ENCODE data around the gene CPE.

CPE gene

DNA sequence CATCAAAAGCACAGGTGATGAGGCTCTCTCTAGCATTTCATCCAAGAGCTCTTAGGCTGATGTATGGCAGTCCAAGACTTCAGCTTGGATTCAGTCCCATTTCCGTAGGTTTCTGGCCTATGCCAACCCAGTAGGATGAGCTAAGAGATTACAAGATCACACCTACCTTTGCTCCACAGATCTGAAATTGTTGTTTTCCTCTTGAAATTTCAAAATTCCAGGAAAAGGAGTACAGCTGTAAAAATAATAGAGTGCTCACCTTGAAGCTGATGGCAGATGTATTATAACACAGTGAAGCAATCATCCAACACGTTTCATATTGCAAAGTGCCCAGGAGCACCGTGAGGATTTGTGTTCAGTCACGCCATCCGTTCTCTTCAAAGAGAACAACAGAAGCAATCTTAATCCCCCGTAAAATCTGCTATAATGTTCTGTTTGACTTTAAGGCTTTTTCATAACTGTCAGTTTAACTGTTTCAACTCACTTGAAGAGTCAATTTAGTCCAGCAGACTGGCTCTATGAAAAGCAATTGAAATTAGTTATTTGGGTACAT is 137.5 kb downstream of the CPE start:
- no peak for DNase-seq

DNA sequence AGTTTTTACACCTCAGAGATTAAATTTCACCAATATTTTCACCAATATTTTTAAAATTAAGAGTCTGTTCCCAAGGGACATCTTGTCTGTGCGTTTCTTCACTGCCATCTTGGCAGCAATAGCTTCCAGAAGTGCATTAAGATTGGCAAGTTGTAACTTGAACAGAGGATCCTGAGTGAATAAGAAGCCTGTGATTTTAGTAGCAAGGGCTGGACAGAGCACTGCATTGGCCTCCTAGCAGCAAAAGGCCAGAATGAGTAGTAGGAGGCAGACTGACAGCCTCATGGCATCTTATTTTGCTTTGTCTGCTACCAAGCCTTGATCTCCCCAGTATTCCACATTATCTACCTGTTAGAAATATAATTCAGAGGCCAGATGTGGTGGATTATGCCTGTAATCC is 138.4 kb downstream of the CPE start:
- DNase-seq, result no peak

DNA sequence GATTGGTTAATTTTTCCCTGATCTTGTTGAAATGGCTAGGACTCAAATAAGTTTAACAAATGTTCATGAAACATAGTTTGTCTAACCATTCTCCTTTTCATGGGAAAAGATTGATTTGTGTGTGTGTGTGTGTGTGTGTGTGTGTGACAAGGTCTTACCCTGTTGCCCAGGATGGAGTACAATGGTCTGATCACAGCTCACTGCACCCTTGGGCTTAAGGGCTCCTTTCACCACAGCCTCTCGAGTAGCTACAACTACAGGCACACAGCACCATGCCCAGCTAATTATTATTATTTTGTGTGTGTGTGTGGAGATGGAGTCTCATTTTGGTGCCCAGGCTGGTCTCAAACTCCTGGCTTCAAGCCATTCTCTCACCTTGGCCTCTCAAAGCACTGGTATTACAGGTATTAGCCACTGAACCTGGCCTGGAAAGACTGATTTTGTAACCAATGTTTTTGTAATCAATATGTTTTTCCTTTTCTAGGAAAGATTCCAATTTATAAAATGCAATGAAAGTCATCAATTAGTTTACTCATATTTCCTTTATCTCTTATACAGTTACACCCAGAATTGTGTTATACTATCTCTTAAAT is 139.3 kb downstream of the CPE start:
- DNase-seq, result no peak

DNA sequence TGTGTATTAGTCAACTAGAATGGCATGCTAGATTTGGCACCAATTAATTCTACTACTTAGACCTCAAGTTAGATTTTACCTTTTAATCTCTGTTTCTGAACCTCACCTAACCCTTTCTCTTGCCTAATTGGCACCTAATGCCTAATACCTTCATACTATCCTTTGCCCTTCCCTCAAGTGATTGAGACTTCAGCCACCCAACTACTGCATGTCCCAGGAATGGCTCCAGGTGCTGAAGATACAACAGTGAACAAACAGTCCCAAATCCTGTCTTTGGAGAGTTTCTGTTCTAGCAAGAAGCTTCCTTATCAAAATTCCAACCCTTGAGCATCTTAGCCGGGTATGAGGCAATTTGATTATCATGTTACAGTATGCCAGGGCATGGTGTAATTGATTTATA is 139.9 kb downstream of the CPE start:
- DNase-seq, result no peak

DNA sequence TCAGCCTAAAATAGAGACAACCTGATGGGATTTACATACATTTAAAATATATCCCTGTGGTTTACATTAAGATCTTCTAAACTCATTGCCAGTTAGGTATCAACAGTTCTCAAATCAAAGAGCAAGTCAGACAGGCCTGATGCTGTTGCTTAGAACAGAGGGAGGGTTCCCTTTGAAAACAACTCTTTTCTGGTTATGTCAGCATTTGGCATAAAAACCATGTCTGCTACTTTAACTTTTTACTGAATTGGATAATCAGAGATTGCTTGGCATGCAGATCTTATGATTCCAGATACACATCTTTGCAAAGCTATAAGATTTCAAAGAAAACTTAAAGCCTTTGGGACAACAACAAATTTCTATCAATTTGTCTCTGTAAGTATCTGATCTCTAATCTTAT is 140.8 kb downstream of the CPE start:
- DNase-seq, result no peak

DNA sequence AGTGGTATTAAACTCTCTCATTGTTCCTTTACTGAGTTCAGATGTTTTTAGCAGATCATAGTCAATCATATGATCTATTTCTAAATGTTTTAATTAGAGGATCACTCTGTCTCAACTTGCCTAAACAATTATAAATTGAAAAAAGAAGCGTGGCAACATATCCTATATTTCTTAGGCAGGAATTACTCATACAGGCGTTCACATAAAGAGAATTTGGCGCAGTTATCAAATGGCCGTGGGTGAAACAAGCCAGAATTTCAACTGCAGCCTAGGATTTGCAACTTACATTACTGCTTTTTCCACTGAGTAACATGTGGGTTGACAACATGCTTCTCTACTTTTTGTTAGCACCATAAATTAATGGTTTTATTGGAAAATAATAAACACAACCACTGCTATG is 141.3 kb downstream of the CPE start:
- DNase-seq, result no peak

DNA sequence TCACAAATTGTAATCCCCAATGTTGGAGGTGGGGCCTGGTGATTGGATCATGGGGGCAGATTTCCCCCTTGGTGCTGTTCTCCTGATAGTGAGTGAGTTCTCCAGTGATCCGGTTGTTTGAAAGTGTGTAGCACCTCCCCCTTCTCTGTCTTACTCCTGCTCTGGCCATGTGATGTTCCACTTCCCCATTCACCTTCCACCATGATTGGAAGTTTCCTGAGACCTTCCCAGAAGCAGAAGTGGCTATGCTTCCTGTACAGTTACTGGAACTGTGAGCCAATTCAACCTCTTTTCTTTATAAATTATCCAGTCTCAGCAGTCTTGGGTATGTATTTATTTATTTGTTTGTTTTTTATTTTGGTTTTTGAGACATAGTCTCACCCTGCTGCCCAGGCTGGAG is 143.2 kb downstream of the CPE start:
- DNase-seq, result no peak

DNA sequence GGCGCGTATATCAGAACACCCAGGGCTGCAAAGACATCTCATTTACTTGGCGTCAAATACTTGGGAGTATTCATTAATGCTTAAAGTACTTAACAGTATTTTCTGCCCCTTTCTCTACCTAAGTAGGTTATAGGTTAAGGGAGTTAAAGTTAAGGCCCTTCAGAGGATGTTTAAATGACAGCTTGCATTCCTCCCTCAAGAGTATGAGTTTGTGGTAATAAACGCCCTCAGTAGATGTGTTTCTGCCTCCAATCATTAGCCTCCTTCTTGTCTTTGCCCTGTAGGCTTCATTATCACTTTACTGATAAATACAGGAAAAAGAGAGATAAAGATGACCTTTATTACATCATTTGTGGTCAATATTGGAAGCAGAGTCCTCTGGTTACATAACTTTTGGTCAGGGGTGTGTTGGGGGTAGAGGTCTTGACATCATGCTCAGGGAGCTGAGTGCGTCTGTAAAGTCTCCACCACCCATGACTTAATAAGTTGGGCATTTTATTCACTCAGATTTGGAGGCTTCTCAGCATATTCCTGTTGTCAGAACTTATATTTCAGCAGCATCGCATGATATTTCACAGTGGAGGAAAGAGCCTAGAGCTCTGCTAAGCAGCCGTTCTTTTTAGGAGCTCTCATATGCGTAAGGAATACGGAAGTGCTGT is 145.9 kb downstream of the CPE start:
- DNase-seq, result no peak

DNA sequence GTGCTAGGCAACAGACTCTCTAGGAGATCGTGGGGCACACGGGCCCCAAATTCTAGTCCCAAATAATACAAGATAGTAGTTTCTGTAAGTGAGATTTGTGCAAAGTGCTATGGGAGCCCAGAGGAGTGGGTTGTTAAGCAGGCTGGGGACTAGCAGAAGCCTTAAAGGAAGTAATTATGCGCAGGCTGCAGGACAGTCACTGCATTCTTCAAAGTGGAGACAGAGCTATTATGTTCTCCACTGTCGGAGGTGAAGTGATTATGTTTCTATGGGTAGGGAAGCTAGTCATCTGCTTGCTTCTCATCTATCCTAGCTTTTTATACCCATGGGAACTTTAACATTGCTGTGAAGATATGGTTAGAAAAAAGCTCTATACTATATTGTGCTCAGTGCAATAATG is 154.2 kb downstream of the CPE start:
- DNase-seq, result peak in 1 of 2 experiments; percentile 9

DNA sequence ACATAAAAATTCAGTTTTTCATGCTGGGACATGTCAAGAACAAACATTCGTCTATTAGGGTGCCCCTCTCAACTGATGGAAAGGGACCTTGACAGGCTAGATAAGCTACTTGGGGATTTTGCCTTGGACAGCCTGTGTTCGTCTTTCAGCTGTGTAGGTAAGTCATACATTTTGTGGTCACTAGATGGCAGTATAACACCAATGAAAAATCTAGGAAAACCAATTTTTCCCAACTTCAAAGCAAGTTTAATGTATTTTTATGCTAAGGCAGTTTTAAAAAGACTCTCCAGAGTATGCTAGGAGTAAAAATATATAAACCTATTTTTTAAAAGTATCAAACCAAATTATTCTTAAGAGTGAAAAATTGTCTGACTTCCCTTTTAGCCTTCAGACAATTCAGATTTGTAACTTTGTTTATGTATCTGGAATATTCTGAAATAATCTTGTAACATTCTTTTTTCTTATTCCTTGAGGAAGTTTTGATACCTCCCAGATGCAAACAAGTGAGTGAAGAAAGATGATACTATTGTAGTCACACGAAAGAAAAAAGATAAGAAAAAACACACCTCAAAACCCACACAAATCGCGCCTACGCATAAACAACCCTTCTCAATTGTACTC is 158.3 kb downstream of the CPE start:
- peak; percentile 21 to 61 for DNase-seq

DNA sequence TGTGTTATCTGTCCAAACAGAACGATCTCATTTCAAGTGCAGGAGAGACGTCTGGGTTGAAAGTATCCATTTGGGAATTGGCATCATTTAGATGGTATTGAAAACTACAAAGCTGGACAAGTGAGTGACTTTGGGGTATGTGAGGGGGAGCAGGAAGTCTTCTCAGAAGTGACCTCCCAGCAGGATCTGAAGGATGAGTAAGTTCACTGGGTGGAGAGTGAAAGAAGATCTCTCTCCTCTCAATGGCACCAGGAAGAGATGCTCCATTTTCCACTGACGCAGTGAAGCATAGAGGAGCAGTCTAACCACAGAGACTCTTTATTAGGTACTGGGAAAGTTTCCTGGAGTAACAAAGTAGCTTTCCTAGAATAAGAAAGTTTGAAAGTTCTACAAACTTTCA is 161.0 kb downstream of the CPE start:
- no peak for DNase-seq

DNA sequence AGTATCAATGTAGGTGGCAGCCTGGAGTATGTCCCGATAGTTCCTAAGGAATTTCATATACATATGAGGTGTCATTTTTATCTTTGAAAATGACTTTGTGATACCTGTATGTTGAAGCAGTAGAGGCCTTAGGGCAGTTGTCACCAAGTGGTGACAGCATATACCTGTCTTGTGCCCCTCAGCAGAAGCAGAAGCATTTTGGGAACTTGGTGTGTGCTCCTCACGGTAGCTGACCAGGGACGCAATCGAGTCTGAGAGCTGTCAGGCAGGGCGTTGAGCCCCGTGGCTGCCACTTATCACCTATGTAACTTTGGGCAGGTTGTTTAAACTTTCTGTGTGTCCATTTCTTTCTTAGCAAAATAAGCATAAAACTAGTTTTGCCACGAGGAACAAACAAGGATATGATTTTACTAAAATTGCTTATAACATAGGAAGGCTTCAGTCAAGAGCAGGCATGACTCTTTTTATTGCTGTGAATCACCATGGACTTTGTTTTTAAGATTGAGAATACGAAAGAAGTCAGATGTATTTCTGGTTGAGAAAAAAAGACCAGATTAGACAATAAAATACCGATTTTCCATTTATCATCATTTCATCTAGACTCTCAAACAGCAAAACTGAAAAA is 161.5 kb downstream of the CPE start:
- DNase-seq, result no peak

DNA sequence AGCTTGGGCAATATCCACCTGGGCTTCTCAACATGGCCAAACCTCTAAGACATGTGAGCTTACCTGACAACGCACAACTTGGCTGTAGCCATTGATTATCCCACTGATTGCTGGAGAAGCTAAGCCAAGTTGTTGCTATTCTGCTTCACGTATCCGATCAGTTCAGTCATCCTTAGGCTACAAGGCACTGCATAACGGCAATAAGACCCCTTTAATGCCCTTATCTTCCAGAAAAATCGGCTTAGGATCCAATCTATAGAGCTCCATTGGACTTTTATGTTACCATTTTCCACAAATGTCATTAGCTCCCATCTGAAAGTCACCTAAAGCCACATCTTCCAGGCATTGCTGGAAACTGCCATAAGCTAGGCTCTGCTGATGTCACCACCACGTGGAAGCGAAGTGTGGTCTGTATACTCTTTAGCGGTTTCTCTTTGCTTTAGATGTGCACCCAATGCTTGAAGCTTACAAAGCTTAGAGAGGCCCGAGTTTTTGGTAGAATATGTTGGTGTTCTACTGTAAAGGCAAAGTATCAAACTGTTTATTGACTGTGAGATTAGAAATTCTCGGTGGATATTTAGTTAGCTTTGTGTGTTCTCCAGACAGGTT is 163.1 kb downstream of the CPE start:
- DNase-seq, result no peak

DNA sequence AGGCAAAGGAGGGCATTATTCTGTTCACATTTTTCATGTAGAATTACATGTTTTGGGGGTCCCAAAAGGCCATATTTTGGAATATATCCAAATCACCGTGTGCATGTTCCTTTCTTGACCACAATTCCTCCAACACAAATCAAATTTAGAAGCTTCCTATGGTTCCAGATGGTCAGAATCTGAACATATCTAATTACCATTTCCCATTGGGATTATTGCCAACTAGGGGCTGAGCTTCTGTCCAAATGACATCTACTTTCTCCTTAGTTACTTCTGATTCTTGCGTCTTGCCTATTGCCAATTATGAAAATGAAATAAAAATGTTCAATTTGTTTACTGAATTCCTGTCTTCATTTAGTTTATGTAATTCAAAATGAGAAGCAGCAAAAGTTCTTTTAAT is 163.7 kb downstream of the CPE start:
- no peak for DNase-seq

Data from NCI-H2081 (cell line).